HepG2 (cell line): ENCODE measurements around the gene XRCC1. TPM values are rescaled to one million over a fixed set of nuclear protein-coding genes. Genes with fewer than 3 reads are reported as not detected.

Experiments
- ARID5B ChIP-seq: IDR thresholded peaks from 2 replicates; pipeline ENCODE4 v1.4.0; 2020; ENCODE audit warnings: mild to moderate bottlenecking, missing genetic modification reagents
- HNF4A ChIP-seq: sonication (generic); formaldehyde crosslinking; IDR thresholded peaks from 2 replicates; pipeline ENCODE4 v1.4.0; 2020; ENCODE audit warnings: missing genetic modification reagents
- JUN ChIP-seq: sonication (generic); formaldehyde crosslinking; IDR thresholded peaks from 2 replicates; pipeline ENCODE4 v1.4.0; 2020; ENCODE audit warnings: mild to moderate bottlenecking, missing genetic modification reagents
- NONO ChIP-seq, 2 experiments: fragments of 450-650 bp in 1 of 2; sonication (generic) in 1 of 2; formaldehyde crosslinking in 1 of 2; IDR thresholded peaks in 1 of 2; conservative IDR thresholded peaks in 1 of 2; 2 replicates each; pipeline versions ENCODE4 v1.6.1 to v1.8.0; 2017 to 2022; ENCODE audit warnings: mild to moderate bottlenecking in 1 of 2, missing genetic modification reagents in 1 of 2, moderate library complexity in 1 of 2
- THAP9 ChIP-seq: sonication (generic); formaldehyde crosslinking; IDR thresholded peaks from 2 replicates; pipeline ENCODE4; 2020; ENCODE audit warnings: missing genetic modification reagents, mild to moderate bottlenecking, borderline replicate concordance
- TP53 ChIP-seq: sonication (generic); formaldehyde crosslinking; conservative IDR thresholded peaks from 2 replicates; pipeline ENCODE4 v1.4.0; 2020; ENCODE audit warnings: missing genetic modification reagents
- XRCC5 ChIP-seq: fragments of 200-400 bp; formaldehyde crosslinking; optimal IDR thresholded peaks from 2 replicates; pipeline ENCODE3; 2017; ENCODE audit warnings: mild to moderate bottlenecking, low read length
- ZNF138 ChIP-seq: sonication (generic); formaldehyde crosslinking; IDR thresholded peaks from 2 replicates; pipeline ENCODE4 v1.5.0; 2020; ENCODE audit warnings: mild to moderate bottlenecking, low read depth, missing genetic modification reagents
- ZNF230 ChIP-seq: sonication (generic); formaldehyde crosslinking; IDR thresholded peaks from 2 replicates; pipeline ENCODE4 v1.4.0; 2020; ENCODE audit warnings: mild to moderate bottlenecking, missing genetic modification reagents
- ZNF253 ChIP-seq: sonication (generic); formaldehyde crosslinking; IDR thresholded peaks from 2 replicates; pipeline ENCODE4 v1.8.0; 2022; ENCODE audit warnings: mild to moderate bottlenecking, missing genetic modification reagents, borderline replicate concordance
- ZNF609 ChIP-seq: sonication (generic); formaldehyde crosslinking; IDR thresholded peaks from 2 replicates; pipeline ENCODE4 v1.4.0; 2020; ENCODE audit warnings: mild to moderate bottlenecking, missing genetic modification reagents, borderline replicate concordance
- polyA plus RNA-seq, 8 experiments: library from polyadenylated mRNA; depleted of rRNA in 3 of 8; stranded (reverse) in 7 of 8; unstranded in 1 of 8; fragments of >200 nt; fragmentation: Illumina TruSeq in 4 of 8; extraction: Trizol in 4 of 8; gene quantifications; 2 replicates each; pipeline versions ENCODE4 v1.2.1 to v1.2.3, GENCODE V29; 2011 to 2016; ENCODE audit warnings: low read depth in 4 of 8, missing spikeins in 1 of 8, mixed read lengths in 1 of 8; ENCODE audit not compliant: insufficient read depth in 1 of 8
- total RNA-seq, 5 experiments: library from RNA; depleted of rRNA; stranded (reverse); fragments of >200 nt; fragmentation: Illumina TruSeq; extraction: Trizol; gene quantifications; 2 replicates each; pipeline ENCODE4 v1.2.3, GENCODE V29; 2016; ENCODE audit warnings: low read depth in 1 of 5
- TF ChIP-seq, protein P1 (sequence below), 2 experiments: sonication (generic) in 1 of 2; formaldehyde crosslinking in 1 of 2; IDR thresholded peaks; 2 replicates each; pipeline versions ENCODE4 v1.4.0 to v1.6.1; 2018 to 2020; ENCODE audit warnings: missing genetic modification reagents in 2 of 2, borderline replicate concordance in 1 of 2, low read depth in 1 of 2, mild to moderate bottlenecking in 1 of 2, missing biosample characterization in 1 of 2

Gene XRCC1
- total and polyA plus RNA-seq, 2 of the 13 experiments (the other 11 are each of a cell fraction or from before 2014, with no cell fraction given): 24.7 to 26.3 TPM

DNA sequence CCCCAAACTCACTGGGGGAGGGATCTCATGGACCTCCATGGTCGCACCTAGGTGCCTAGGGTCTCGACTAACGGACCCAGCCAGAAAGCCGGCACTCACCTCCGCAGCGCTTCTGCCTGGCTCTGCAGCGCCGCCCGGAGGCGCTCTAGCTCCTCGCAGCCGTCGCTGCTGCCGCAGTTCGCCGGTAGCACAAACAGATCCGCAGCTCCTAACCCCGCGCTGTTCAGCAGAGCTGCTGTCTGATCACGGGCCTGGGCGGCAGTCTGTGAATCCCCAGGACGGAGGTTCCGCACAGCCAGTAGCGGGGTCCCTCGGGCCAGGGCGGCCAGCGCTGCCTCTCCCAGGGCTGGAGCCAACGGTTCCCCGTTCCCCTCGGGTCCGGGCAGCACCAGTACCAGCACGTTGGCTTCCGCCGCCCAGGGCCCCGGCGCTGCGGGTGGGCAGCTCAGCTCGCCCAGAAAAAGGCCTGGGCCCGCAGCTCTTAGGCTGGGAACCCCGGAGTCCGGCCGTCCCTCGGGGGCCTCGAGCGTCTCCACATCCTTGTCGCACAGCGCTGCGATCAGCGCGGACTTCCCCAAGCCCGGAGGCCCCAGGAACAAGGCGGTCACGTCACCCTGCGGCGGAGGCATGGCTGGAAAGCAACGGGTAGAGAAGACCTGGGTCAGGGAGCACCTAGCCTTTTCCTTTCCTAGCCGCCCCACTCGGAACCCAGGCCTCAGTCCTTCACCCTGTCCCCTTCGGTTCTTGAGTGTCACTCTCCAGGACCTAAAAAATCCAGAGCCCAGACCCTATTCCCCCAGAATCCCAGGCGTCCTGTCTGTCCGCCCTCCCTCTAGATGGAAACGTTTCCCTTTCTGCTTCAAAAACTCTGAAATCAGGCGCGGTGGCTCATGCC lies 19.6 kb upstream of the XRCC1 start (continued):
- TF ChIP-seq ARID5B (CRISPR knock-in tag) (no peak), ZNF138 (no peak), NONO (IDR thresholded peaks at IDR 0.05) (no peak), NONO (CRISPR knock-in tag; conservative IDR thresholded peaks at IDR 0.05) (peak; percentile 56; the same call in 1 of the 2 replicates), JUN (no peak), ZNF230 (CRISPR knock-in tag) (no peak), HNF4A (CRISPR knock-in tag) (no peak), XRCC5 (peak; percentile 39), THAP9 (CRISPR knock-in tag) (no peak), ZNF253 (CRISPR knock-in tag) (no peak), TP53 (CRISPR knock-in tag) (no peak), ZNF609 (CRISPR knock-in tag) (no peak)
- TF ChIP-seq, protein P1, sequence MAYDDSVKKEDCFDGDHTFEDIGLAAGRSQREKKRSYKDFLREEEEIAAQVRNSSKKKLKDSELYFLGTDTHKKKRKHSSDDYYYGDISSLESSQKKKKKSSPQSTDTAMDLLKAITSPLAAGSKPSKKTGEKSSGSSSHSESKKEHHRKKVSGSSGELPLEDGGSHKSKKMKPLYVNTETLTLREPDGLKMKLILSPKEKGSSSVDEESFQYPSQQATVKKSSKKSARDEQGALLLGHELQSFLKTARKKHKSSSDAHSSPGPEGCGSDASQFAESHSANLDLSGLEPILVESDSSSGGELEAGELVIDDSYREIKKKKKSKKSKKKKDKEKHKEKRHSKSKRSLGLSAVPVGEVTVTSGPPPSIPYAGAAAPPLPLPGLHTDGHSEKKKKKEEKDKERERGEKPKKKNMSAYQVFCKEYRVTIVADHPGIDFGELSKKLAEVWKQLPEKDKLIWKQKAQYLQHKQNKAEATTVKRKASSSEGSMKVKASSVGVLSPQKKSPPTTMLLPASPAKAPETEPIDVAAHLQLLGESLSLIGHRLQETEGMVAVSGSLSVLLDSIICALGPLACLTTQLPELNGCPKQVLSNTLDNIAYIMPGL (CRISPR knock-in tag; IDR thresholded peaks at IDR 0.05; ENCODE audit: borderline replicate concordance in 1 of 2, low read depth in 1 of 2): peak; percentile 91 to 93
